ENCODE measurements around the gene MCTP2.

DNA sequence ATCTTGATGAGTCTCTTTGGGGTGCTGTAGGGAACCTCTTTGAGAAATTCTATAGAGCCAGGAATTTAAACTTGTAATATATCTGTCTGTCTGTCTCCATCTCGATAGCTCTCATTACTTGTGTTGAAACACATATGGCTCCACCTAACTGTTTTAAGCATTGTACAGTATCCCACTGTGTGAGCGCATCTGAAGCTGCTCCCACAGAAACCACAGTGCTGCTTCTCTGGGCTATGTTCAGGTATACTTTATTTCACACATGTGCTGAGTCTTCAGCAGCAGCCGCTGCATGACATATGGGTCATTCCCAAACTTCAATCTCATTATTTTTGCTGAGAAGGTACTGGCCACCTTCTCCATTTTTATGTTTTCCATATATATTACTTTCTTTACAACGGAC, 63.9 kb downstream of the MCTP2 start:
- TF ChIP-seq CTCF (IDR thresholded peaks at IDR 0.05) (no peak), POLR2A (IDR thresholded peaks at IDR 0.05) (no peak)
